B cell (primary cell): Measurements from ENCODE around the gene C19orf53.

ENCODE experiments used
- CTCF ChIP-seq: fragments of 200-600 bp; IDR thresholded peaks from one replicate; pipeline ENCODE4 v1.8.0; 2022; ENCODE audit warnings: antibody characterized with exemption, mild to moderate bottlenecking
- EZH2 ChIP-seq: IDR thresholded peaks from 2 replicates; pipeline ENCODE4 v1.6.1; 2012; ENCODE audit warnings: borderline replicate concordance, low read depth, mild to moderate bottlenecking, moderate library complexity, low read length; ENCODE audit not compliant: insufficient read depth, poor library complexity, severe bottlenecking

- no peak for TF ChIP-seq CTCF
- TF ChIP-seq EZH2: no peak
These were observed 50.4 kb downstream of the C19orf53 start for GRCh38 chr19:13824703-13825102.
